ENCODE measurements around the gene FGF23.

The FGF23 gene

DNA sequence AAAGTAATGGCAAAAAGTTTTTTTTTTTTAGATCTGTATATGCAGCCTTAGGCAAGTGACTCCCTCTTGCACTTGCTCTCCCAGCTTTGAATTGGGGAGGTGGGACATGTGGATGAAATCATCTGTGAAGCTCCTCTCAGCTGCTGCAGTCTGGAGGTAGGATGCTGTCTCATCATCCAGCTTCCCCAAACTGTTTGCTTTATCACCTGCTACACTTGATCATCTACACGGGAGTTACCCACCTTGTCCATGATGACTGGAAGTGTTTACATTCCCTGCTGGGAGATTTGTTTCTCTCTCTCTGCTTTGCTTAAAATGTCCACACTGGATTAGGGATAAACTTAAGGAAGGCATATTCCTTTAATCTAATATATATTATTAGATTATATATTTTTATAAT lies 8.5 kb upstream of the FGF23 start:
- no peak overlapping the region for H3K4me2 ChIP-seq (ENCODE audit: low read length, poor library complexity, severe bottlenecking)
- no peak overlapping the region for H3K14ac ChIP-seq (ENCODE audit: low read length in 2 of 2)
- no CpG with 5 or more reads among the region's 1 CpG for WGBS
- no peak overlapping the region for H3K18ac ChIP-seq (ENCODE audit: low read depth in 1 of 2, low read length in 2 of 2)
- H2AFZ ChIP-seq (ENCODE audit: low read depth, low read length): no peak overlapping the region
- H3K23ac ChIP-seq (ENCODE audit: low read length in 2 of 2): no peak overlapping the region
- H3K27ac ChIP-seq (ENCODE audit: low read length, poor library complexity, severe bottlenecking): no peak overlapping the region
- peaks cover 15 to 30% of the 10 kb centered on the region in 2 experiments for H3K27me3 ChIP-seq (ENCODE audit: control insufficient read depth in 1 of 2, insufficient read depth in 1 of 2, low read length in 2 of 2)
- no peak for DNase-seq
- no peaks in the 10 kb centered on the region for H3K9me3 ChIP-seq (ENCODE audit: control insufficient read depth, low read length)
- no peak overlapping the region for H3K4ac ChIP-seq (ENCODE audit: low read depth in 1 of 2, low read length in 2 of 2)
- no peak overlapping the region for H3K9ac ChIP-seq (ENCODE audit: low read length)
- H3K4me3 ChIP-seq (ENCODE audit: insufficient read depth in 1 of 2, low read depth in 1 of 2, low read length in 2 of 2): no peak overlapping the region
- H2BK120ac ChIP-seq (ENCODE audit: low read depth, low read length): no peak overlapping the region
- no peak overlapping the region for H2BK15ac ChIP-seq (ENCODE audit: low read depth, poor library complexity, severe bottlenecking)
- no peak overlapping the region for H4K91ac ChIP-seq (ENCODE audit: low read length)
- H4K8ac ChIP-seq (ENCODE audit: low read length): no peak overlapping the region
- H2AK5ac ChIP-seq (ENCODE audit: low read length, severe bottlenecking): no peak overlapping the region
- no peak overlapping the region for H2BK5ac ChIP-seq (ENCODE audit: low read depth, low read length, poor library complexity, severe bottlenecking)
- no peaks in the 10 kb centered on the region for H3K79me1 ChIP-seq (replicated peaks; ENCODE audit: low read length, poor library complexity, severe bottlenecking)
- no peaks in the 10 kb centered on the region for H3K4me1 ChIP-seq (ENCODE audit: control insufficient read depth, insufficient read depth, low read depth, low read length)
- H3K36me3 ChIP-seq (ENCODE audit: control insufficient read depth in 1 of 2, insufficient read depth in 2 of 2, low read depth in 1 of 2, low read length in 2 of 2): no peaks in the 10 kb centered on the region
- no peak overlapping the region for H2BK12ac ChIP-seq (ENCODE audit: low read length in 2 of 2)

DNA sequence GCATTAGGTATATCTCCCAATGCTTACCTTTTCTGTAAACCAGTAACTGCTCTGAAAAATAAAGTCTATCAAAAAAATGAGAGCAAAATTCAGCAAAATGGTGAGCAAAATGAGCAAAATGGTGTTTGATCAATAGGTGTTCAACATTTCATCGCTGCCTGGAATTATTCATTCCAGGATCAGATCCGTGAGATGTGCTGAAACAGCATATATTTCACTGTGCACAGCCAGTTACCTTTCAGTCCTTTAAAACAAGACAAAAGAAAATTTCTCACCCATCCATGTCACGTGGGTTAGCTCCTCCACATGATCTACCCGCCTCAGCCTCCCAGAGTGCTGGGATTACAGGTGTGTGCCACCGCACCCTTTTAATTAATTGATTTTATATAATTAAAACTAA lies 8.1 kb upstream of the FGF23 start:
- H3K79me1 ChIP-seq (replicated peaks; ENCODE audit: low read length, poor library complexity, severe bottlenecking): no peaks in the 10 kb centered on the region
- H3K4me3 ChIP-seq (ENCODE audit: insufficient read depth in 1 of 2, low read depth in 1 of 2, low read length in 2 of 2): no peak overlapping the region
- no peak overlapping the region for H2BK15ac ChIP-seq (ENCODE audit: low read depth, poor library complexity, severe bottlenecking)
- no peak for DNase-seq
- H3K9ac ChIP-seq (ENCODE audit: low read length): no peak overlapping the region
- H2BK120ac ChIP-seq (ENCODE audit: low read depth, low read length): no peak overlapping the region
- H3K18ac ChIP-seq (ENCODE audit: low read depth in 1 of 2, low read length in 2 of 2): no peak overlapping the region
- H2AK5ac ChIP-seq (ENCODE audit: low read length, severe bottlenecking): no peak overlapping the region
- no peak overlapping the region for H2BK5ac ChIP-seq (ENCODE audit: low read depth, low read length, poor library complexity, severe bottlenecking)
- H2AFZ ChIP-seq (ENCODE audit: low read depth, low read length): no peak overlapping the region
- H3K9me3 ChIP-seq (ENCODE audit: control insufficient read depth, low read length): no peaks in the 10 kb centered on the region
- H3K4me1 ChIP-seq (ENCODE audit: control insufficient read depth, insufficient read depth, low read depth, low read length): no peaks in the 10 kb centered on the region
- H4K8ac ChIP-seq (ENCODE audit: low read length): no peak overlapping the region
- no peaks in the 10 kb centered on the region for H3K36me3 ChIP-seq (ENCODE audit: control insufficient read depth in 1 of 2, insufficient read depth in 2 of 2, low read depth in 1 of 2, low read length in 2 of 2)
- peaks cover 16 to 28% of the 10 kb centered on the region in 2 experiments for H3K27me3 ChIP-seq (ENCODE audit: control insufficient read depth in 1 of 2, insufficient read depth in 1 of 2, low read length in 2 of 2)
- H3K4ac ChIP-seq (ENCODE audit: low read depth in 1 of 2, low read length in 2 of 2): no peak overlapping the region
- no peak overlapping the region for H3K14ac ChIP-seq (ENCODE audit: low read length in 2 of 2)
- H3K4me2 ChIP-seq (ENCODE audit: low read length, poor library complexity, severe bottlenecking): no peak overlapping the region
- H2BK12ac ChIP-seq (ENCODE audit: low read length in 2 of 2): no peak overlapping the region
- H3K23ac ChIP-seq (ENCODE audit: low read length in 2 of 2): no peak overlapping the region
- no peak overlapping the region for H4K91ac ChIP-seq (ENCODE audit: low read length)
- WGBS: 77% methylated on average over 3 of the region's 5 CpGs
- H3K27ac ChIP-seq (ENCODE audit: low read length, poor library complexity, severe bottlenecking): no peak overlapping the region

DNA sequence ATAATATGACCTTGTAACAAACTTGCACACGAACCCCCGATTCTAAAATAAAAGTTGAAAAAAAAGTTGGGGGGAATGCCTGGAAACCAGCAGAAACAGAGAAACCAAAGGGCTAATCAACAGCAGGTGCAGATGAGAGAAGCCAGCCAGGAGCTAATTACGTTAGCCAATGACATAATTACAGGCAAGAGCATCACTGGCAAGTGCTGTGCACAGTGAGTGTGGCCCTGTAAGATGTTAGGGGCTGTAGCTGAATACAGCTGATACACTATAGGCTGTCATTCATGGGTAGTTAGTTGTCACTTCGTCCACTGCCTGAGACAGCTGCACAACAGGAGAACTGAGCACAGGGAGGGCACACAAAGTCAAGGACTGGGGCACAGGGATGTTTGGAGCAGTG lies 7.3 kb upstream of the FGF23 start:
- no peak overlapping the region for H3K4ac ChIP-seq (ENCODE audit: low read depth in 1 of 2, low read length in 2 of 2)
- H3K27ac ChIP-seq (ENCODE audit: low read length, poor library complexity, severe bottlenecking): no peak overlapping the region
- H3K27me3 ChIP-seq (ENCODE audit: control insufficient read depth in 1 of 2, insufficient read depth in 1 of 2, low read length in 2 of 2): peaks cover 17 to 22% of the 10 kb centered on the region in 2 experiments
- no peak overlapping the region for H4K91ac ChIP-seq (ENCODE audit: low read length)
- H2BK12ac ChIP-seq (ENCODE audit: low read length in 2 of 2): no peak overlapping the region
- H3K4me3 ChIP-seq (ENCODE audit: insufficient read depth in 1 of 2, low read depth in 1 of 2, low read length in 2 of 2): no peak overlapping the region
- no peak for DNase-seq
- H2BK120ac ChIP-seq (ENCODE audit: low read depth, low read length): no peak overlapping the region
- H3K18ac ChIP-seq (ENCODE audit: low read depth in 1 of 2, low read length in 2 of 2): no peak overlapping the region
- WGBS: 73% methylated on average over 4 of the region's 4 CpGs
- no peak overlapping the region for H3K9ac ChIP-seq (ENCODE audit: low read length)
- H2AFZ ChIP-seq (ENCODE audit: low read depth, low read length): no peak overlapping the region
- no peak overlapping the region for H2AK5ac ChIP-seq (ENCODE audit: low read length, severe bottlenecking)
- no peak overlapping the region for H2BK5ac ChIP-seq (ENCODE audit: low read depth, low read length, poor library complexity, severe bottlenecking)
- H3K4me1 ChIP-seq (ENCODE audit: control insufficient read depth, insufficient read depth, low read depth, low read length): no peaks in the 10 kb centered on the region
- H4K8ac ChIP-seq (ENCODE audit: low read length): no peak overlapping the region
- H3K9me3 ChIP-seq (ENCODE audit: control insufficient read depth, low read length): no peaks in the 10 kb centered on the region
- no peak overlapping the region for H2BK15ac ChIP-seq (ENCODE audit: low read depth, poor library complexity, severe bottlenecking)
- no peak overlapping the region for H3K4me2 ChIP-seq (ENCODE audit: low read length, poor library complexity, severe bottlenecking)
- H3K79me1 ChIP-seq (replicated peaks; ENCODE audit: low read length, poor library complexity, severe bottlenecking): no peaks in the 10 kb centered on the region
- no peaks in the 10 kb centered on the region for H3K36me3 ChIP-seq (ENCODE audit: control insufficient read depth in 1 of 2, insufficient read depth in 2 of 2, low read depth in 1 of 2, low read length in 2 of 2)
- no peak overlapping the region for H3K23ac ChIP-seq (ENCODE audit: low read length in 2 of 2)
- H3K14ac ChIP-seq (ENCODE audit: low read length in 2 of 2): no peak overlapping the region

DNA sequence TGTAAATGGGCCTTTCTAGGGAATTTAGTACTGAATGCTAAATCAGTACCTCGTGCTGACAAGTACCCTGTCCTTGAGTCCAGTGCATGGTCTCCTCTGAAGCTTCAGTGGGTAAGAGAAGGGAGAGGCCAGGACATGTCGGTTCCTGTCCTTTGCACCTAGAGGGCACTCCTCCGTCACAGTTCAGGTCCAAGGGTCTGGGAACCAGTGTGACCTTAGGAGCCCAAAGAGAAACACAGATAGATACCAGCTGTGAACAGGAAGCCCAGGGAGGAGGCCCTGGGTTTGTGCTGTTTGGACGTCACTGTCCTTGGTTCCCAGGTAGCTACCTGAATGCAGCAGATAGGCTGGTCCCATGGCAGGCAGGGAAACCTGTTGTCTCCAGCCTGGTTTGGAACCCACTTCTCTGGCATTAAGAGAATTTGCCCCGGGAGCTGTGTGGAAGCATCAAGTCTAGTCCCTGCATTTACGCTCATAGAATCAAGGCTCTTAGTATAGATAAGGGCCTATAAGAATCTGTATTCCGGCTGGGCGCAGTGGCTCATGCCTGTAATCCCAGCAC lies 3.9 kb upstream of the FGF23 start:
- Histone ChIP-seq H4K91ac (ENCODE audit: low read length) (no peak overlapping the region), H3K4me3 (ENCODE audit: insufficient read depth in 1 of 2, low read depth in 1 of 2, low read length in 2 of 2) (no peak overlapping the region), H3K27ac (ENCODE audit: low read length, poor library complexity, severe bottlenecking) (no peak overlapping the region), H2BK5ac (ENCODE audit: low read depth, low read length, poor library complexity, severe bottlenecking) (no peak overlapping the region), H2AK5ac (ENCODE audit: low read length, severe bottlenecking) (no peak overlapping the region), H3K18ac (ENCODE audit: low read depth in 1 of 2, low read length in 2 of 2) (no peak overlapping the region), H2BK12ac (ENCODE audit: low read length in 2 of 2) (no peak overlapping the region), H3K4ac (ENCODE audit: low read depth in 1 of 2, low read length in 2 of 2) (no peak overlapping the region), H2BK15ac (ENCODE audit: low read depth, poor library complexity, severe bottlenecking) (no peak overlapping the region), H3K4me1 (ENCODE audit: control insufficient read depth, insufficient read depth, low read depth, low read length) (peaks cover 1% of the 10 kb centered on the region), H3K14ac (ENCODE audit: low read length in 2 of 2) (no peak overlapping the region), H3K27me3 (ENCODE audit: control insufficient read depth in 1 of 2, insufficient read depth in 1 of 2, low read length in 2 of 2) (peaks cover 33 to 48% of the 10 kb centered on the region in 2 experiments), H3K4me2 (ENCODE audit: low read length, poor library complexity, severe bottlenecking) (no peak overlapping the region), H4K8ac (ENCODE audit: low read length) (no peak overlapping the region), H3K9me3 (ENCODE audit: control insufficient read depth, low read length) (no peaks in the 10 kb centered on the region), H3K9ac (ENCODE audit: low read length) (no peak overlapping the region), H2BK120ac (ENCODE audit: low read depth, low read length) (no peak overlapping the region), H2AFZ (ENCODE audit: low read depth, low read length) (no peak overlapping the region), H3K36me3 (ENCODE audit: control insufficient read depth in 1 of 2, insufficient read depth in 2 of 2, low read depth in 1 of 2, low read length in 2 of 2) (no peaks in the 10 kb centered on the region), H3K23ac (ENCODE audit: low read length in 2 of 2) (no peak overlapping the region), H3K79me1 (replicated peaks; ENCODE audit: low read length, poor library complexity, severe bottlenecking) (no peaks in the 10 kb centered on the region)
- no peak for DNase-seq
- 65% methylated on average over 8 of the region's 8 CpGs for WGBS
